B cell (primary cell): ENCODE data around the gene GINS2. TPM values are rescaled to one million over a fixed set of nuclear protein-coding genes. Genes with fewer than 3 reads are reported as not detected.

Experiments
- ATAC-seq: fragments of 200-7000 bp; cut with Tn5 transposase; one replicate; pipeline ENCODE4 v1.10.0; 2021; ENCODE audit warnings: low read depth, mild to moderate bottlenecking, moderate number of reproducible peaks, moderate library complexity
- CTCF ChIA-PET: fragments of 350-600 bp; sonication (Branson Sonifier 250); formaldehyde crosslinking; loops from one replicate; lab custom pipeline; 2021; ENCODE audit warnings: antibody characterized with exemption, inconsistent platforms; lab: Charles Lee
- POLR2A ChIA-PET: fragments of 350-600 bp; sonication (Branson Sonifier 250); formaldehyde crosslinking; loops from one replicate; lab custom pipeline; 2021; ENCODE audit warnings: antibody characterized with exemption; lab: Charles Lee
- DNase-seq: peaks from one replicate; pipeline ENCODE4 v3.0.0; 2013
- H2AFZ ChIP-seq: 2 replicates; pipeline ENCODE4 v1.6.1; 2012; ENCODE audit warnings: mild to moderate bottlenecking, low read depth, low read length; ENCODE audit not compliant: insufficient read depth, poor library complexity, severe bottlenecking
- H3K27ac ChIP-seq, 2 donors: 1 replicate in 1 of 2; 2 replicates in 1 of 2; pipeline ENCODE4 v1.5.1; 2012 to 2013; ENCODE audit warnings: low read length in 2 of 2, mild to moderate bottlenecking in 2 of 2, moderate library complexity in 1 of 2
- H3K27me3 ChIP-seq, 4 experiments: fragments of 200-600 bp in 1 of 4; sonication (generic) in 1 of 4; replicated peaks in 1 of 4; 1 replicate in 2 of 4; 2 replicates in 2 of 4; pipeline versions ENCODE4 v1.6.1 to v1.7.0; 2013 to 2016; ENCODE audit warnings: low read length in 3 of 4, mild to moderate bottlenecking in 2 of 4, mixed read lengths in 1 of 4, moderate library complexity in 1 of 4; ENCODE audit not compliant: insufficient read depth in 4 of 4, control insufficient read depth in 3 of 4; ENCODE audit errors: control extremely low read depth in 1 of 4
- H3K36me3 ChIP-seq, 2 experiments: replicated peaks in 1 of 2; 1 replicate in 1 of 2; 2 replicates in 1 of 2; pipeline versions ENCODE4 v1.6.1 to v1.7.1; 2013; ENCODE audit warnings: low read length in 1 of 2; ENCODE audit not compliant: insufficient read depth in 2 of 2, control insufficient read depth in 1 of 2; ENCODE audit errors: control extremely low read depth in 1 of 2, extremely low read depth in 1 of 2
- H3K4me1 ChIP-seq, 2 donors: fragments of 200-600 bp in 1 of 2; sonication (generic) in 1 of 2; 1 replicate in 1 of 2; 2 replicates in 1 of 2; pipeline versions ENCODE4 v1.5.1 to v1.6.1; 2013 to 2017; ENCODE audit warnings: low read length in 2 of 2; ENCODE audit not compliant: control insufficient read depth in 2 of 2, insufficient read depth in 2 of 2
- H3K4me2 ChIP-seq: replicated peaks from 2 replicates; pipeline ENCODE3; 2012; ENCODE audit warnings: mild to moderate bottlenecking, low read depth, low read length; ENCODE audit not compliant: poor library complexity, severe bottlenecking
- H3K4me3 ChIP-seq, 5 experiments: fragments of 200-600 bp in 1 of 5; sonication (generic) in 1 of 5; 1 replicate in 3 of 5; 2 replicates in 2 of 5; pipeline versions ENCODE4 v1.5.1 to v1.7.0; 2011 to 2016; ENCODE audit warnings: low read length in 4 of 5, mild to moderate bottlenecking in 4 of 5, low read depth in 2 of 5, control low read depth in 1 of 5, moderate library complexity in 1 of 5; ENCODE audit not compliant: insufficient read depth in 1 of 5; ENCODE audit errors: control extremely low read depth in 1 of 5, extremely low read depth in 1 of 5
- H3K79me2 ChIP-seq: fragments of 200-600 bp; sonication (generic); one replicate; pipeline ENCODE4 v1.6.0; 2016; ENCODE audit warnings: low read length; ENCODE audit not compliant: control insufficient read depth, insufficient read depth
- H3K9ac ChIP-seq: fragments of 200-600 bp; sonication (generic); 2 replicates; pipeline ENCODE4 v1.6.1; 2017; ENCODE audit warnings: mild to moderate bottlenecking, low read length, moderate library complexity
- H3K9me3 ChIP-seq, 3 donors: one replicate each; pipeline versions ENCODE4 v1.6.1 to v1.7.1; 2013; ENCODE audit warnings: low read length in 2 of 3; ENCODE audit not compliant: control insufficient read depth in 2 of 3, insufficient read depth in 1 of 3; ENCODE audit errors: control extremely low read depth in 1 of 3
- H4K20me1 ChIP-seq: 2 replicates; pipeline ENCODE4 v1.6.0; 2012; ENCODE audit warnings: mild to moderate bottlenecking, low read length; ENCODE audit not compliant: insufficient read depth, control insufficient read depth, poor library complexity, severe bottlenecking
- H3K27ac Mint-ChIP-seq: one replicate; pipeline ENCODE4 v1.8.0; 2021; ENCODE audit warnings: mixed read lengths
- H3K27me3 Mint-ChIP-seq: one replicate; pipeline ENCODE4 v1.8.0; 2021; ENCODE audit warnings: mixed read lengths
- H3K4me1 Mint-ChIP-seq: one replicate; pipeline ENCODE4 v1.8.0; 2021; ENCODE audit warnings: mixed read lengths
- H3K4me3 Mint-ChIP-seq: one replicate; pipeline ENCODE4 v1.8.0; 2021; ENCODE audit warnings: mixed read lengths
- H3K9me3 Mint-ChIP-seq: one replicate; pipeline ENCODE4 v1.8.0; 2022; ENCODE audit warnings: mixed read lengths; ENCODE audit not compliant: insufficient read depth
- CTCF ChIP-seq: fragments of 200-600 bp; IDR thresholded peaks from one replicate; pipeline ENCODE4 v1.8.0; 2022; ENCODE audit warnings: antibody characterized with exemption, mild to moderate bottlenecking
- EZH2 ChIP-seq: IDR thresholded peaks from 2 replicates; pipeline ENCODE4 v1.6.1; 2012; ENCODE audit warnings: borderline replicate concordance, low read depth, mild to moderate bottlenecking, moderate library complexity, low read length; ENCODE audit not compliant: insufficient read depth, poor library complexity, severe bottlenecking
- WGBS: methylation state at CpG from one replicate; pipeline ENCODE4 v1.1.5; 2013; ENCODE audit warnings: missing lambda C conversion rate; ENCODE audit not compliant: insufficient coverage; 5-methylcytosine and 5-hydroxymethylcytosine counted together
- intact Hi-C: fragments of 100-400 bp; cut with micrococcal nuclease; formaldehyde crosslinking; loops from one replicate; pipeline ENCODE4 v1.10.0; 2022
- polyA plus RNA-seq: library from polyadenylated mRNA; depleted of rRNA; stranded (reverse); fragments of >200 nt; gene quantifications from 2 replicates; pipeline ENCODE4 v1.2.3, GENCODE V29; 2012
- total RNA-seq, 2 donors: library from RNA; stranded (reverse); fragments of 120-200 nt in 1 of 2; gene quantifications; 1 replicate in 1 of 2; 2 replicates in 1 of 2; pipeline versions ENCODE4 v1.2.3 to v1.2.4, GENCODE V29; 2013 to 2022

GINS2 gene
- total and polyA plus RNA-seq, 2 donors (not counting 1 experiment from before 2014, with no cell fraction given) = 0.52 to 4.2 TPM

GRCh38 chr16:85709766-85710585 is 21.2 kb upstream of the GINS2 start:
- Mint-ChIP-seq H3K9me3 (peaks cover 3% of the 10 kb centered on the region), H3K27me3 (no peaks in the 10 kb centered on the region), H3K27ac (no peak overlapping the region), H3K4me3 (no peak overlapping the region), H3K4me1 (no peaks in the 10 kb centered on the region)
- Histone ChIP-seq H3K27me3 (no peaks in the 10 kb centered on the region), H3K79me2 (peaks cover 3% of the 10 kb centered on the region), H3K4me2 (no peak overlapping the region), H2AFZ (no peak overlapping the region), H3K27ac (no peak overlapping the region), H4K20me1 (peaks cover 41% of the 10 kb centered on the region), H3K36me3 (peaks cover 0 to 49% of the 10 kb centered on the region in 2 experiments), H3K9me3 (peaks cover 0 to 17% (median 6%) of the 10 kb centered on the region in 3 donors), H3K4me3 (no peak overlapping the region), H3K9ac (no peak overlapping the region), H3K4me1 (no peaks in the 10 kb centered on the region)
- ATAC-seq = no peak
- intact Hi-C loops = no loop called here
- TF ChIP-seq EZH2 = no peak
- no peak for TF ChIP-seq CTCF
- 94% methylated on average over 46 of the region's 53 CpGs for WGBS
- ChIA-PET CTCF (interaction anchor here (1.5 kb wide), 1 partner anchor 10 kb away, joined by 3 read pairs; no protein-coding TSS in a partner anchor), POLR2A (interaction anchor here (0.5 to 0.6 kb wide), 2 partner anchors 14 to 52 kb away, joined by 3 read pairs; no protein-coding TSS in a partner anchor)
- no peak for DNase-seq

- intact Hi-C loops = no loop called here
- Histone ChIP-seq H3K36me3 (peaks cover 0 to 49% of the 10 kb centered on the region in 2 experiments), H3K79me2 (peaks cover 3% of the 10 kb centered on the region), H3K4me1 (no peaks in the 10 kb centered on the region), H3K4me3 (no peak overlapping the region), H3K27ac (no peak overlapping the region), H3K4me2 (no peak overlapping the region), H3K9ac (no peak overlapping the region), H4K20me1 (peaks cover 32% of the 10 kb centered on the region), H3K9me3 (peaks cover 0 to 17% (median 6%) of the 10 kb centered on the region in 3 donors), H3K27me3 (no peaks in the 10 kb centered on the region), H2AFZ (no peak overlapping the region)
- ChIA-PET CTCF (no interaction called here), POLR2A (no interaction called here)
- no peak for DNase-seq
- Mint-ChIP-seq H3K27me3 (no peaks in the 10 kb centered on the region), H3K4me1 (no peaks in the 10 kb centered on the region), H3K4me3 (no peak overlapping the region), H3K27ac (no peak overlapping the region), H3K9me3 (peaks cover 3% of the 10 kb centered on the region)
- WGBS = 100% methylated on average over 5 of the region's 6 CpGs
- TF ChIP-seq EZH2 (no peak), CTCF (no peak)
- no peak for ATAC-seq
Measured at GRCh38 chr16:85708338-85708737, 19.6 kb upstream of the GINS2 start.
